HG02571 (cell line): ENCODE results near the gene KRT2.
"Not testable (repeated sequence)": the region's sequence is repeated elsewhere in the genome, so short reads cannot be mapped to it uniquely, and the experiment has no call there.

Experiments used
- ATAC-seq: cut with Tn5 transposase; IDR thresholded peaks from one replicate; pipeline ENCODE4 v1.9.1; 2021; ENCODE audit warnings: mild to moderate bottlenecking, moderate library complexity; ENCODE audit not compliant: unreplicated experiment

The KRT2 gene

DNA sequence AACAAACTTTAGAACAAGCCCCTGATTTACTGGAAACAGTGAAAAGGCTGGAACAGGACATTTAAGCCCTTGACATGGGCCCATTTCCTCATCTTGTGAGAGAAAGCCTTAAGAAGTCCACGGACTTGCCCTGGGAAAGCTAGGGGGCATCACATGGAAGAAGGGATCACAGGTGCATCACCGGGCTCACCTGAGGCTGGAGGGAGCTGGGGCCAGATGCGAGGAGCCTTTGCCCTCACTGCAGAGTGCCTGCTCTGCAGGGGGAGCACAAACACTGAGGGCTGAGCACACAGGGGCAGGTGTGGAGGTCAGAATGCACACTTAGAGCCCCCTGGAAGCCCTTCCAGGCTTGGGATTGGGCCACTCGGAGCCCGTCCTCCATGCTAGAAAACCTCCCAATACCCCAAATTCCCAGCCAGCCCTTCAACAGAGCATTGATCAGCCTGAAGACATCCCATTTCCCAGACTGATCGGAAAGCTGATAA, 33.4 kb upstream of the KRT2 start:
- ATAC-seq, result no peak

DNA sequence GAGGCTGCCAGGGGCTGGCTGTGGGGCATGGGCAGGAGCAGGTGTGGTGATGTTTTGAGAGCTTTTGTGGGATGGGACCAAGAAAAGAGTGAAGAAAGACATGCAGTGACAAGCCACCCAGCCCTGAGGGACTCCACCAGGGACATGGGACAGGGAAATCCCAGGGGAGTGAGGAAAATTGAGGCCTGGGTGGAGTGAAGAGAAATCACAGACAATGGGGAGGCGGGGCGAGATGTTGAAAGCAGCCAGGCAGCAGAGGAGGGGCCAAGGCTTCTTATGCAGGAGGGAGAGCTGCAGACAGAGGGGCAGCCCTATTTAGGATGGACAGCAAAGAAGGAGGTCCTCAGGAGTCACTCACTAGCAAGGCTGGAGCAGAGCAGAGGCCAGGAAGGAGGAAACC, 32.4 kb upstream of the KRT2 start:
- no peak for ATAC-seq

DNA sequence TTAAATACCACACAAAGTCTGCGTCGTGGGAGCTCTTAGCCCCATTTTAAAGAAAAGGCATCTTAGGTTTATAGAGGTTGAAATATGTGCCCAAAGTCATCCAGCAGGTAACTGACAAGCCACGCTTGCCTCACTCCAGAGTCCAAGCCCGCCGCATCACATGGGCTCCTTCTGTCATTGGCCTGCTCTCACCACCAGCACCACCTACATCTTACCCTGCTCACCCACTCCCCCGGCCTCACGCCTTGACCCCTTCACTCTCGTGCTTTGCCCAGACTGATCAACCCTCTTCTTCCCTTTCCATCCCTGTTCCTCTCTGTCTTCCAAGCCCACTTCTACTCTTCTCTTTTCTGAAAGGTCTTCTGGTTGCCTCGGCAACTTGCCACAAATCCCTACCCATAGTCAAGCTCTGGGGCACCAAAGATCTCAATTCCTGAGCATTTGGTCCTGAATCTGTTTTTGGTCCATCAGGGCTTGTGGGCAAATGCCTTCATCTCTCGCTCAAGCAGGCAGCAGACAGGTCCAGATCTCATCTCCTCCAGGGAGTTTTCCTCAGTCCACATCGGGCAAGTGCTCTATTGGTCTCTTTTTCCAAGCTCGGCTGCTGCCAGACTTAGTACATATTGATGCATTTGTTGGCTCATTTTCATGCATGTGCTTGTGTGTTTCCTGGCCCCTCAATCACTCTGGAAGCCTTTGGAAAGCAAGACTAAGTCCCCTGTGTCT, 31.7 kb upstream of the KRT2 start:
- ATAC-seq, result no peak

DNA sequence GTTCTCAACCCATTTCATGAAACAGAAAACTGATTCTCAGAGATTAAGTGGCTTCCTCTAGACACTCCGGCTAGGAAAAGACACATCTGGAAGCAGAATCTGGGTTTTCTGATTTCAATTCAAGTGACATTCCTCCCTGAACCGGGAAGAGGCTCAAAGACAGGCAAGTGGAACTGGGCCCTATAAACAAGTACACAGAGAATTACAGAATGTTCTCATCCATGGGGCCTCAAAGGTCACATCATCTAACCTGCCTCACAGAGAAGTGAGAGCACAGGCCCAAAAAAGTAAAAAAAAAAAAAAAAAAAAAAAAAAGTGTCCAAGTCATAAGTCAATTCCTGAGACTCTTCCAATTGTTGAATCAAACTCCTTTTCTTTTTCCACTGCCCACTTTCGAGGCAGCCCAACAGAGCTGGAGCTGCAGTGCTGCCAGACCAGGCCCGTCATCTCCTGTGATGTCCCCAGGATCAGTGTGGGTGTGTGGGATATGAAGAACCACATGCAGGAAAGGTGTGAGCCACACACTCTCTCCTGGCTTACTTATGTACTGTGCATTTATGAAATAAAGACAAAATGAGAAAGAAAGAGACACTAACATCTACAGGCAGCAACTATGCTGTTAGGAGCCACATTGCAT, 31.0 kb upstream of the KRT2 start:
- ATAC-seq, result no peak

DNA sequence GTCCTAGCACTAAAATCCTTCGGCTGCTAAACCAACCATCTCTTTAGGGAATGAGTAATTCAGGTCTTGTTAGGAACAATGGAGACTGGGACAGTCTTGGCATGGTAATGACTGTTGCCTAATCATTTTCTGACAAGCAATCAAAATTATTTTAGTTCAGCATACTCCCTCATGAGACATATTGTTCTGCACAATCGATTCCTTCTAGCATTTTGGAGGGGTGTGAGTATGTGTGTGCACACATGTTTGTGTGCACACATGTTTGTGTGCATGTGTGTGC, 30.3 kb upstream of the KRT2 start:
- ATAC-seq, result no peak

DNA sequence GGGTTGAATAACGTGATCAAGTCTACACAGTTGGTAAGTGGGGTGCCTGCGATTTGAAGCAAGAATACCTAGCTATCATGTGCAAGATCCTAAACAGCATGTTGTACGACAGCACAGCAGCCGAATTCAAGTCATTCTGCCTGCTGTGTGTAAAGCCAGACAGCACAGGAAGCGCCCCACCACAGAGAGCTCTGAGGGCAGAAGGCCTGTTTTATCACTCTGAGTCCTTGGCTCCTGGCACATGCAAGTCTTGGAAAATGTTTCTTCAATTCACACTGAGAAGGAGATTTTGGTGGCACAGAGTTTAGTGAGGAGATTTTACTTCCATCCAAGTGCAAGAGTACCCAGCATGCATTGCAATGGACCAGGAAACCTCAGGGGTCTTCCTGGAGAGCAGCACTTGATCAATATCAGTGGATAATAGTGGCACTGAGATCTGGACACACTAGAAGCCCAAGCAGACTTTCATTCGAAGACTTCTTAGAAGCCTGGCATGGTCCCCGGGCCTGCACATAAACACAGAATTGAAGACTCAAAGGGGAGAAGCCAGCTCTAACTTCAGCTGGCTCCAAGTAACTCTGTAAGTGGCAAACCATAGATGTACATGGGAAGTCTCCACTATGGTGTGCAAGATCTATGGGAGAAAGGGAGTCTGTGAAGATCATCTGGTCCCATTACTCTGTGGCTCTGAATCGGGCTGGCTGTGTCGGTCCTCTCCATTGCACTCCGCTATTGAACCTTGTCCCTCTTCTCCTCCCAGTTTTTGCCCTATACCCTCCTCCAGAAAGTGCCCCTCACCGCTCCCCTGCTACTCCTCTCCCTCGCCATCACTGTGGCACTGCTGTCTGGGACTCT, 29.7 kb upstream of the KRT2 start:
- ATAC-seq, result no peak

DNA sequence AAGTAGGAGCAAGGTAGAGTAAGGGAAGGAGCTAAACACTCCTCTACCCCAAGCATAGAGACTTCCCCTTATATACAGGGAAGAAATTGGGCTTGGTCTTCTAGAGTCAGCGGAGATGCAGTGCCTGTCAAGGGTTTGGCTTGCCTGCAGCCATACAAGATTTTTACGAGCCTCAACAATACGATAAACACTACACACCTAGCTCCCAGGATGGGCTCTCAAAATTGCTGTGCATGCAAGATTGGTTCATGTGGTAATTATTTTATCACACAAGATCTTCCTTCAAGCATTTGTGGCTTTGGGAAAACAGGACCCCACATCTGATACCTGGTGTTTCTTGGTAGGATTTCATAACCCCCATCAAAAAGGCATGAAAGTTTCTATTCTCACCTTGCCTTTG, 28.4 kb upstream of the KRT2 start, which contains the start of gene KRT1:
Gene KRT1 (minus strand): TSS at position 45 of the 400 bp plus-strand sequence. CDS start 59 bp downstream, outside the sequence.
- ATAC-seq, result no peak

DNA sequence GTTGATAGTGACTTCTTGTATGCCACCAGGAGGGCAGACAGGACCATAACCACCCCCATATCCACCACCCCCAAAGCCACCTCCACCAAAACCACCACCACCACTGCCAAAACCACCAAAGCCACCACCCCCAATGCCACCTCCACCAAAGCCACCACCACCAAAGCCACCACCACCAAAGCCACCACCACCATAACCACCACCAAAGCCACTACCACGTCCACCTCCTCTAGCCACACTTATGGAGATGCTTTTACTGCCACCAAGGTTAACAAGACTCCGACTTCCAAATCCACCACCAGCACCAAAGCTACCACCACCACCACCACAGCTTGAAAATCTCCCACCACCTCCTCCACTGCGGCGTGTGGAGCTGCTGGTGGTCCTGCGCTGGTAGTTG, 27.9 kb upstream of the KRT2 start:
- ATAC-seq, result no peak

DNA sequence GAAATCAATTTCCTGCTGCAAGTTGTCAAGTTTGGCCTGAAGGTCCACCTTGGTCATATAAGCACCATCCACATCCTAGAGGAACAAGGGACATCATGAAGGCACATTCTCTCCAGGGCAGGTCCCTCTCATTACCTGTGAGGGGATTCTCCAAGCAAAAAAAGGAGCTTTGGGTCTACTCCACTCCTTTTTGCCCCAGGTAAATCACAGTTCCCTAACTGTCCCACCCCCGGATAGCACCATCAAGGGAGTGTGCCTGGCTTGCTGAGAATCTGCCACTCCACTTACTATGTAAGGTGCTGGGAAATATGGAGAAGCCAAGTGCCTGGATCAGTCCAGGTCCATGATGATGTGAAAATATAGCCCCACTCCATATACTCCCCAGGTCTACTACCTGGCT, 25.7 kb upstream of the KRT2 start:
- ATAC-seq, result no peak

DNA sequence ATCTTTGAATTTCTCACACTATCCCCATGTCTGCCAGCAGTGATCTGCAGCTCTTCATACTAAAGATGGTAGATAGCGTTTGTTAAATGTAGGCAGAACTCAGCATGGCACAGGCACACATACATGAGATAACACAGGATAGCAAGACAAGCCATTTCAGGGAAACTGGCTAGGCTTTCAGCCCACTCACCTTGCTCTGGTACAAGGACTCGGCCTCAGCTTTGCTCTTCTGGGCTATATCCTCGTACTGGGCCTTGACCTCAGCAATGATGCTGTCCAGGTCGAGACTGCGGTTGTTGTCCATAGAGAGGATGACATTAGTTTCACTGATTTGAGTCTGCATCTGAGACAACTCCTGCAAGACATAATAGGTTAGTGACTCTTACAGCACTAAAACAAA, 25.1 kb upstream of the KRT2 start:
- ATAC-seq, result no peak

DNA sequence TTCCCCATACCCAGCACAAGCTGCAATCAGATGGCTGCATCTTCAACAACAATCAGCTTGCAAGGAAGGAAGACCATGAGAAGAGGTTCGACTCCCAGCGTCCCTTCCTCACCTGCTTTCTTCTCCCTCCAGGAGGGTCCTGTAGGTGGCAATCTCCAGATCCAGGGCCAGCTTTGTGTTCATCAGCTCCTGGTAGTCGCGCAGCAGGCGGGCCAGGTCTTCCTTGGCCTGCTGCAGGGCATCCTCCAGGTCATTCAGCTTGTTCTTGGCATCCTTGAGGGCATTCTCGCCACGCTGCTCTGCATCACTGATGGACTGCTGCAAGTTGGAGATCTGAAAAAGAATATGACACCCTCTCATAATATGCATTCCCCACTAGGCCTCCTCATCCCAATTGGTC, 24.2 kb upstream of the KRT2 start:
- no peak for ATAC-seq

DNA sequence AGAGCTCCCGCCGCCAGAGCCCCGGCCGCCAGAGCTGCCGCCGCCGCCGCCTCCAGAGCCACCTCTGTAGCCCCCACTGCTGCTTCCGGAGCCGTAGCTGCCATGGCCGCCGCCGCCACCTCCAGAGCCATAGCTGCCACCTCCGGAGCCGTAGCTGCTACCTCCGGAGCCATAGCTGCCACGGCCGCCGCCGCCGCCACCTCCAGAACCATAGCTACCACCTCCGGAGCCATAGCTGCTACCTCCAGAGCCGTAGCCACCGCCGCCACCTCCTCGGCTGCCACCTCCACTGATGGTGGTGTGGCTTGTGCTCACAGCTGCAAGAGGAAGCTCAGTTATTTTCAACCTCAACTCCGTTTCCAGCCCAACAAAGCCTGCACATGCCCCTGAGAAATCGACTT, 23.3 kb upstream of the KRT2 start:
- no peak for ATAC-seq

DNA sequence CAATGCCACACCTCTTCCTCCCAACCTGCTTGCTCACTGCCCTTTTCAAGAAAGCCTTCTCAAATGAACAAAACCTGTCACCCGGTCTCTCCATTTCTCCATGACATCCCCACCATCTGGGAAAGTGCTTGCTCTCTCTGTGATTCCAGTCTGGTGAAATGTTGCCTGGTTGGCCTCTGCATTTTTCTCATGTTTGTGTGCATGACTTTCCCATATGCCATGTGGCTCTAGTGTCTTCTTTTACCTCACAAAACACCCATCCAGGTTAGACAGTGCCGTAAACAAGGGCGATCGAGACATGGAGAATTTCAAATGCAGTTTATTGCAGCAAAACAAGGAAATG, 22.4 kb upstream of the KRT2 start:
- no peak for ATAC-seq

DNA sequence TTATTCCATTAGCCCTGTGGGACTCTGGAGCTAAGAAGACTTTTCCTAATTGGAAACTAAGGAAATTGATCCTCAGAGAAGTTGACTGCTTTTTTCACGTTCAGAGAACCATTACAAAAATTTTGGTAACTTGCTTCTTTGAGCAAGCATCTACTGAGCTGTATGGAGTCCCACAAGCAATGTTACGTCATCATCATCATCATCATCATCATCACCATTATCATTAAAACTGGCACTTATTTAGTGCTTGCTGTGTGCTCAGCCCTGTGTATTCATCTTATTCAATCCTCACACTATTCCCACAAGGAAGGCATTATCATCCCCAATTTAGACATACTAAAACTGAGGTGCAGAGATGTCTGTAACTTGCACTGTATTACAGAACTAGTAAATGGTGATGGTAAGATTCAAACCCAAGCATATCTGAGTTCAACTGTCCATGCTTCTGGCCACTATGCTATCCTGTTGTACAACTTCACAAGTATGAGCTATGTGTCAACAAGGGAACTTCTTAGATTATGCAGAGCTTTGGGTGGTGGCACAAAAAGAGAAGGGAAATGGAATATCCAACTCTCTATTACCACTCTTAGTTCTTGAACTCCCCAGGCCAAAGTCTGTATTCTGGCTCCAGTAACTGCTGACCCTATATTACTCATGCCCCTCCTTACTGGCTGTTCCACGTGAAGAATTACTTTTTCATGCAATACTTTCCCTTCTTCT, 21.9 kb upstream of the KRT2 start:
- no peak for ATAC-seq

DNA sequence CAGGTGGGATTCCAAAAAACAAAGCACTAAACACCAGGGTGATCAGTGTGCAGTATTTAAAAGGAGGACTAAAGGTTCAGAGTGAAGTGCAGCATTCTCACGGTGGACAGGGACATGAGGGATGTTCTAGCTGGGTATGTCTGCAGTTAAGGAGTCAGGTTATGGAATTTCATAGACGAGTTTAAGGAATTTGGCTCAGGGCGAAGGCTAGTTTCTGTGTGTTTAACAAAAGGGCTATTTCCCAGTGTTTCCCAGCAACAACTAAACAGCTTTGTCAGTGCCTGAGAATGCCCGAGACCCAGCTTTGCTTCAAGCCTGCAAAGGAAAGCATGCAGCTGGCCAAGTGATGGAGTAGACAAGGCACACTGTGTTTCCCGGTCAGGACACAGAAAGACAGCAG, 21.2 kb upstream of the KRT2 start:
- ATAC-seq, result no peak

DNA sequence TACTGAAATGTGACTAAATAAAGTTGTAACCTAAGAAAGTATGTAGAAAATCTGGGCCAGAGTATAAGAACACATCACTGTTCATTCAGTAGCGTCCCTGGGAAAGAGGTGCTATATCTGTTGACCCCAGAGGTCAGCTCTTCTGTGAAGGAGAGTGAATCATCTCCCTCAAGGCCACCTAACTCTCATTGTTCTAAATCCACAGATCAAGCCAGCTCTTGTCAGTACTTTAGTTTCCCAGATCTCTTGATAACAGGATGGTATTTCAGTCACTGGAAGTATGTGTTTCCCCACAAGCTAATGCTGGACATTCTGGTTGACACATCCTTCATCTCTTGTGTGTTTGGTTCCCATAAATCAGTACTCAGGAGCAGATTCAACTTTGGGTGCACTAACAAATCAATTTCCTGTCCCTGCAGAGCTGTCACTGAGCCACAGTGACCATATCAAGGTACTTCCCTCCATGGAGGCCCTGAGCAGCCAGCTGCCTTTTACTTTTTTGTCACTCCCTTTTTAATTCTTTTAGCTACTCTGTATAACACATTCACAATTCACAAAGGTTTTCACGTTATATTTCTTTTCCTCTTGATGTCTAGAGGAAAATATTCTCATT, 20.4 kb upstream of the KRT2 start:
- ATAC-seq, result no peak

DNA sequence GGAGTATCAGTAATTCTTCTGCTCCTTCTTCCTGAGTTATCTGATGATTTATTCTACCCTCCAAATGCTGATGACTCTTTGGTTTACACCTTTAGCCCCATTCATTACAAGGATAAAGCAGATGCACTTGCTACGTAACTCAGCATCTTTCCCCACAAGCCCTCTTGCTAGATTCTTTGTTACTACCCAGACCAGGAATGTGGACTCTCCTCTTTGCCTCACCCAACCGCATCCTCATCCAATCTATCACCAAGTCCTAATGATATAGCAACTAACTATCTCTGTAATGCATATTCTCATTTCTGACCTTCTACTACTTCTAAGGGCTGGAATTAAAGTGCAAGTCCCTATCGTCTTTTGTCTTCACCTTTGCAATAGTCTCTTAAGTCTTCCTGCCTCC, 18.9 kb upstream of the KRT2 start:
- ATAC-seq, result no peak

DNA sequence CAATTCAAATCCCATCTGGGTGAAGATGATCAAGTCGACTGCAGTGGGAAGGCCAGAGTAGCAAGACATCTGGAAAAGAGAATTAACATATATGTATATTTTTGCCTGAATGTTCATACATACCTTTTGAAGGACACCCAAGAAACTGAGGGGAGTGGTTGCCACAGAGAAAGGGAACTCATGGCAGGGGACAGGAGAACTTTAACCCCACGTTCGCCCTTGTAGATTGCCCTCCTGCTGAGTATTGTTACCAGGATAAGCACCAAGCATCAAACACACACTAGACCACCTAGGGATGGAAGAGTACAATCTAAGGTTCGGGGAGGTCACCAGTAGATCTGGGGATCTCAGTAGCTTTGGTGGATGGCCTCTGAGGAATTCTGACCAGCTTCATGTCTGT, 18.5 kb upstream of the KRT2 start:
- no peak for ATAC-seq

DNA sequence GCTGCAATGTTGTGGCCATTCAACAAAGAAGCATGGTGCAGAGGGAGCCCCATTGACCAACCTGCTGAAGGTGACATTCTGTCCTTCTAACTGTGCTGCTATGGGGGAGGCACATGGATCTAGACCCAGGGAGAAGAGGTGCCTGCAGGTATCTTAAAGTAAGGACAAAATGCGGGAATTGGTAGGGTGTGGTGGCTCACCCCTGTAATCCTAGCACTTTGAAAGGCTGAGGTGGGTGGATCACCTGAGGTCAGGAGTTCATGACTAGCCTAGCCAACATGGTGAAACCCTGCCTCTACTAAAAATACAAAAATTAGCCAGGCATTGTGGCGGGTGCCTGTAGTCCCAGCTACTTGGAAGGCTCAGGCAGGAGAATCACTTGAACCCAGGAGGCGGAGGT, 17.9 kb upstream of the KRT2 start:
- ATAC-seq, result not testable (repeated sequence)

DNA sequence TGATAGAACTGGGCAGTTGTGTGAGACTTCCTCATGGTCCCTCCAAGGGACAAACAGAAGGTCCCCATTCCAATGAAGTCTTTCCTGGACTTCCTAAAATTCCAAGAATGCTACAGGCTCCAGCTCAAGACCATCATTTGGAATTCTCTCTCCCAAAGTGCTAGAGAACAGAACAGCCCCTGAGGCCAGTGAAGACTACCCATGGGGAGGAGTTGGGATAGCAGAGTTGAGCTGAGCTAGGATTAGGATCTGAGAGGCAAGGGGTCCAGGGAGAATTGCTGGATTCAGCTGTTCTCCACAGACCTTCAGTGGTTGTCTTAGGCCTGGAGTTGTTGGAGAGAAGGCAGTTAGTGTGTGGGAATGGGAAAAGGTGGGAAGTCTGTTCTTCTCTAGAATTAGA, 17.4 kb upstream of the KRT2 start:
- ATAC-seq, result no peak

DNA sequence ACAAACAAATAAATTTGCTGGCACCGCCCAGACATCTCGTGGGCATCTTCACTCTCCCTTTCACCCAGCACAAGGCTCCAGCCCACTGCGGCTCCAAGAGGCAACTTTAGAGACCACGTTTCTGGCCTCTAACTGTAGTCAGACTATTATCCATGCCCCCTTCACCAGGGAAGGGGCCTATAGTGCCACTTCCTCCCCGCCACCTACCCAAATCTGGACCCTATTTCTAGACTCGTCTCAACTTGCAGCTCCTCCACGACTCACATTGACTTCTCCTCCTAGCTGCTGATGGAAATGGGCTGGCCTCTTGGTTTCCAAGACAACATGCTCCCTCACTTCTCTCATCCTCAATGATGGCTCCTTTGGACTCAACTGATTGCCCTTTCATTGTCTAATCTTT, 15.9 kb upstream of the KRT2 start:
- ATAC-seq, result no peak
